ENCODE results near the gene PBX1. TPM values are rescaled to one million over a fixed set of nuclear protein-coding genes. Genes with fewer than 3 reads are reported as not detected.
A peak's percentile ranks its signal among the peaks of the same experiment; 100 is the strongest.

PBX1 gene
- total RNA-seq, 3 donors from 2014 or later: 64.5 to 126 (median 95.4) TPM

- H3K27ac ChIP-seq: peak overlapping the region; percentile 91 to 92
- intact Hi-C loops (cut with DNase I; ENCODE audit: low total_unique reads): no loop called here
These were observed 1.6 kb downstream of the PBX1 start for GRCh38 chr1:164560556-164560955.

DNA sequence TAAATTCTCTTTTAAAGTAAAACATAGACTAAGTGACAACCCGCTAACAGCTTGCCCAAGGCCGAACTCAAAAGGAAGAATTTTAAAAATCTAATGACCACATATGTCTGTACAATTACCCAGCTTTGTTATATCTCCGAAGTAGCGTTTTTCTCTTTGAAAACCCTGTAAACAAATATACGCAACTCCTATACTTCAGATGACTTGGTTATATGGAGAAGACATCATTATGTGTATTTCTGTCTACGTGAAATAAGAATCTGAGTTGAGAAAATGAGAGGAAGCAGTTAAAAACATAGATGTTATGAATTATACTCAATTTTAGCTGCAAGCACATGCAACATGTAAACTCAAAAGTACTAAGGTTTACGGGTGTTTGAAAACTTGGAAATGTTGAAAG lies 2.0 kb downstream of the PBX1 start:
- H3K4me3 ChIP-seq: peak overlapping the region; percentile 56 to 90 (median 79)
- H3K36me3 ChIP-seq: no peaks in the 10 kb centered on the region
- H3K9me3 ChIP-seq: no peaks in the 10 kb centered on the region
- intact Hi-C loops (cut with DNase I; ENCODE audit: low total_unique reads): no loop called here
- no peak for TF ChIP-seq POLR2A (IDR thresholded peaks at IDR 0.05)
- TF ChIP-seq, protein P1, sequence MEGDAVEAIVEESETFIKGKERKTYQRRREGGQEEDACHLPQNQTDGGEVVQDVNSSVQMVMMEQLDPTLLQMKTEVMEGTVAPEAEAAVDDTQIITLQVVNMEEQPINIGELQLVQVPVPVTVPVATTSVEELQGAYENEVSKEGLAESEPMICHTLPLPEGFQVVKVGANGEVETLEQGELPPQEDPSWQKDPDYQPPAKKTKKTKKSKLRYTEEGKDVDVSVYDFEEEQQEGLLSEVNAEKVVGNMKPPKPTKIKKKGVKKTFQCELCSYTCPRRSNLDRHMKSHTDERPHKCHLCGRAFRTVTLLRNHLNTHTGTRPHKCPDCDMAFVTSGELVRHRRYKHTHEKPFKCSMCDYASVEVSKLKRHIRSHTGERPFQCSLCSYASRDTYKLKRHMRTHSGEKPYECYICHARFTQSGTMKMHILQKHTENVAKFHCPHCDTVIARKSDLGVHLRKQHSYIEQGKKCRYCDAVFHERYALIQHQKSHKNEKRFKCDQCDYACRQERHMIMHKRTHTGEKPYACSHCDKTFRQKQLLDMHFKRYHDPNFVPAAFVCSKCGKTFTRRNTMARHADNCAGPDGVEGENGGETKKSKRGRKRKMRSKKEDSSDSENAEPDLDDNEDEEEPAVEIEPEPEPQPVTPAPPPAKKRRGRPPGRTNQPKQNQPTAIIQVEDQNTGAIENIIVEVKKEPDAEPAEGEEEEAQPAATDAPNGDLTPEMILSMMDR (IDR thresholded peaks at IDR 0.05): no peak
- no peak for TF ChIP-seq POLR2AphosphoS5 (IDR thresholded peaks at IDR 0.05)
- H3K4me1 ChIP-seq: no peaks in the 10 kb centered on the region
- no peaks in the 10 kb centered on the region for H3K27me3 ChIP-seq
- H3K27ac ChIP-seq: peak overlapping the region; percentile 91 to 92
- no peak for DNase-seq (ENCODE audit: low spot score in 2 of 2)

More at GRCh38 chr1:164560556-164560955, 1.6 kb downstream of the PBX1 start:
- H3K36me3 ChIP-seq: no peaks in the 10 kb centered on the region
- no peaks in the 10 kb centered on the region for H3K9me3 ChIP-seq
- H3K4me1 ChIP-seq: no peaks in the 10 kb centered on the region
- H3K27me3 ChIP-seq: no peaks in the 10 kb centered on the region
- peak overlapping the region; percentile 56 to 90 (median 79) for H3K4me3 ChIP-seq
- TF ChIP-seq POLR2AphosphoS5 (IDR thresholded peaks at IDR 0.05): no peak
- TF ChIP-seq POLR2A (IDR thresholded peaks at IDR 0.05): no peak
- TF ChIP-seq, protein P1 (IDR thresholded peaks at IDR 0.05): no peak
- DNase-seq (ENCODE audit: low spot score in 2 of 2): no peak

DNA sequence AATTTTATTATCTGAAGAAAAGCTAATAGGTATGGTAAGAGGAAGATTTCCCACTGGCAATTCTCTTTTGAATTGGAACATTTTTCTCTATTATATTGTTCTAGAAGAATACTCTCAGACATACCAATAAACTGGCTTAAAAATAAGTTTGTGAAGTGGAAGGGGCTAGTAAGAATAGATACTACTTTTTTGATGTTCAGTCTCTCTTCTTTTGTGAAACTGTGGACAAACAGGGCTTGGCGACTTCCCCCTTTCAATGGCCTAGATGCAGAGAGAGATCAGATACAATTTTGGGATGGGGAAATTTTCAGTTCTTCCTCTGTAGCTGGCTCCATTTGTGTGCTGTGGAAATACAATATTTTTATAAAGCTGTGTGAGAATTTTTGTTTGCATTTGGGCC lies 2.5 kb downstream of the PBX1 start:
- TF ChIP-seq POLR2AphosphoS5 (IDR thresholded peaks at IDR 0.05) (no peak), POLR2A (IDR thresholded peaks at IDR 0.05) (no peak)
- TF ChIP-seq, protein P1 (IDR thresholded peaks at IDR 0.05): no peak
- DNase-seq (ENCODE audit: low spot score in 2 of 2): no peak
- H3K27me3 ChIP-seq: no peaks in the 10 kb centered on the region
- no peaks in the 10 kb centered on the region for H3K4me1 ChIP-seq
- no peaks in the 10 kb centered on the region for H3K9me3 ChIP-seq
- H3K4me3 ChIP-seq: peak overlapping the region; percentile 56 to 90 (median 79)
- intact Hi-C loops (cut with DNase I; ENCODE audit: low total_unique reads): no loop called here
- no peaks in the 10 kb centered on the region for H3K36me3 ChIP-seq
- peak overlapping the region; percentile 91 to 92 for H3K27ac ChIP-seq

DNA sequence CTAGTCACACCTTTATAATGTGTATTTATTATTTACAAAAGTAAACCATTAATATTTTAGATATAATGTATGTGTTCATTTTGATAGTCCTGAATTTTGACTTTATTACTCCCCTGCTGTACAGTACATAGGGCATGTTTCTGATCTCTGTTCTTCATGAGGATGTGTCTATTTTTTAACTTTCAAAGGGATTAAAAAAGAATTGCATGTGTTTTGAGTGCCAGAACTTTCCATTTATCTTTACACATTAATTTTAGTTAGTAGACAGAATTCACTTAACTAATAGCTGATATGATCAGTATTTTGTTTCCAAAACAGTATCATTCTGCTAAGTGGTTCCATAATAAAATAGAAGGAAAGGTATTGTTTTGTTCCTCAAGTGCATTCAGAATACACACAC lies 3.1 kb downstream of the PBX1 start:
- Histone ChIP-seq H3K4me3 (peak overlapping the region; percentile 56 to 90 (median 79)), H3K9me3 (no peaks in the 10 kb centered on the region), H3K4me1 (no peaks in the 10 kb centered on the region), H3K36me3 (no peaks in the 10 kb centered on the region), H3K27ac (peak overlapping the region; percentile 74 to 91), H3K27me3 (no peaks in the 10 kb centered on the region)
- DNase-seq (ENCODE audit: low spot score in 2 of 2): no peak
- intact Hi-C loops (cut with DNase I; ENCODE audit: low total_unique reads): no loop called here
- TF ChIP-seq POLR2AphosphoS5 (IDR thresholded peaks at IDR 0.05): no peak
- TF ChIP-seq, protein P1 (IDR thresholded peaks at IDR 0.05): no peak
- no peak for TF ChIP-seq POLR2A (IDR thresholded peaks at IDR 0.05)

DNA sequence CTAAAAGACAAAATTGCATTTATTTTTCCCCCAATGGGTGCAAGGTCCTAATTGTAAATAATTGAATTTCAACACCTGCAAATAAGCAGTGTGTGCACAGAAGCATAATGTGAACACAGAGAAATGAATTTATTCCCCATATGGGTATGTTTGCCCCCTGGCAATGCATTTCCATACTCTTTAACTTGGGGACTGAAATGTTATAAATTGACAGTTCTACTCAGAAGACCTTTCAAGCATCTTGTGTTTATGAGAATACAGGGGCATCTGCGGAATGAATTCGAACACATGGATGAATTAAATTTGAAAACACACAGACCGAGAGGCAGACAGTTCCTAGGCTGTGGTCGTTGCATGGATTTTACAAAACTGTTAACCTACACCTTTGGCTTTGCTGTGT lies 3.5 kb downstream of the PBX1 start:
- no peaks in the 10 kb centered on the region for H3K36me3 ChIP-seq
- intact Hi-C loops (cut with DNase I; ENCODE audit: low total_unique reads): no loop called here
- TF ChIP-seq POLR2A (IDR thresholded peaks at IDR 0.05) (no peak), POLR2AphosphoS5 (IDR thresholded peaks at IDR 0.05) (no peak)
- TF ChIP-seq, protein P1 (IDR thresholded peaks at IDR 0.05): no peak
- DNase-seq (ENCODE audit: low spot score in 2 of 2): no peak
- H3K4me1 ChIP-seq: peaks cover 0 to 2% of the 10 kb centered on the region in 2 donors
- H3K4me3 ChIP-seq: peak overlapping the region; percentile 56 to 90 (median 79)
- H3K27ac ChIP-seq: peak overlapping the region; percentile 48 to 74
- no peaks in the 10 kb centered on the region for H3K9me3 ChIP-seq
- no peaks in the 10 kb centered on the region for H3K27me3 ChIP-seq

All from breast epithelium (tissue), 4 donors.